ENCODE measurements around the gene CPN2.

CPN2 gene

GRCh38 chr3:194321693-194322640 lies 29.2 kb downstream of the CPN2 start (continued):
- no peak for TF ChIP-seq CREB5 (CRISPR knock-in tag; IDR thresholded peaks at IDR 0.05; ENCODE audit: low read depth)
- TF ChIP-seq ZFP30 (CRISPR knock-in tag; IDR thresholded peaks at IDR 0.05), result no peak
- TF ChIP-seq OSR1 (CRISPR knock-in tag; IDR thresholded peaks at IDR 0.05), result no peak
- TF ChIP-seq TOX (CRISPR knock-in tag; IDR thresholded peaks at IDR 0.05; ENCODE audit: borderline replicate concordance), result no peak
- no peak for TF ChIP-seq ESRRG (CRISPR knock-in tag; IDR thresholded peaks at IDR 0.05)

DNA sequence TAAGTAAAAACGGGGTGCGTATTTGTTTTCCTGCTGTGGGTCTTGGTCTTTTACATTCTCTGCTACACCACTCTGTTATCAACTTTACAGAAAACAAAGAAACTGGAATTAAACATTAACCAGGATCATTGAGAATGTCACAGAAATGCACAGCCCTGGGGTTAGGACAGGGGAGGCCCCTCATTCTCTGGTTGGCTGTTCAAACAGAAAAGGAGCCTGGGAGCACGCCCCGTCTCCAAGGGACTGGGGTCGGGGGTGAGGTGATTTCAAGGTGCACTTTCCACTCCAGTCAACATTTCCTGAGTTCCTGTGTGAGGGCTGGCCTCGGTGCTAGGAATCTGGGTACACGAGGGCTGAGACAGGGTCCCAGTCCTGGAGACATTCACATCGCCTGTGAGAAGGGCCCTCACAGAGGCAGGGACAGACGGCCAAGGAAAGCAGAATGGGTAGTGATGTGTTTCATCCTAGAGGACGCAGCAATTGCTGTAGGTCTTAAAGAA lies 30.3 kb downstream of the CPN2 start:
- ATAC-seq, result no peak

DNA sequence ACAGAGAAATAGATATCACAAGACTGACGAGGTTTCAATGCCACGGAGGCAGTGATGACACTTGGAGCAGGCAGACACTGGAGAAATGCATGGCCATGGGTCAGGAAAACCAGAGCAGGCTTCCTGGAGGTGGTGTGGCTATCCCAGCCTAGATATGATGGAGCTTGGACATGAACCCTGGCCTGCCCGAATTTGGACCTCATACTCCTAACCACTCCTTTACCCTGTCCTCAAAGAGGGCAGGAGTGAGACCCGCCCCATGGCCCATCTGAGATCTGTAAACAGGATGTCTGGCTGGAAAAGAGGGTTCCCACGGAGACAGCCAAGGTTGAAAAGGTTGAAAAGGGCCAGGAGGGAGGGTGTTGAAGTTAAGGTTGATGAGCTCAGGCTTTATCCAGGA lies 31.0 kb downstream of the CPN2 start:
- no peak for ATAC-seq

More for the DNA sequence above, 30.3 kb downstream of the CPN2 start:
- no peak for TF ChIP-seq ZFP30 (CRISPR knock-in tag; IDR thresholded peaks at IDR 0.05)
- TF ChIP-seq, protein P1, sequence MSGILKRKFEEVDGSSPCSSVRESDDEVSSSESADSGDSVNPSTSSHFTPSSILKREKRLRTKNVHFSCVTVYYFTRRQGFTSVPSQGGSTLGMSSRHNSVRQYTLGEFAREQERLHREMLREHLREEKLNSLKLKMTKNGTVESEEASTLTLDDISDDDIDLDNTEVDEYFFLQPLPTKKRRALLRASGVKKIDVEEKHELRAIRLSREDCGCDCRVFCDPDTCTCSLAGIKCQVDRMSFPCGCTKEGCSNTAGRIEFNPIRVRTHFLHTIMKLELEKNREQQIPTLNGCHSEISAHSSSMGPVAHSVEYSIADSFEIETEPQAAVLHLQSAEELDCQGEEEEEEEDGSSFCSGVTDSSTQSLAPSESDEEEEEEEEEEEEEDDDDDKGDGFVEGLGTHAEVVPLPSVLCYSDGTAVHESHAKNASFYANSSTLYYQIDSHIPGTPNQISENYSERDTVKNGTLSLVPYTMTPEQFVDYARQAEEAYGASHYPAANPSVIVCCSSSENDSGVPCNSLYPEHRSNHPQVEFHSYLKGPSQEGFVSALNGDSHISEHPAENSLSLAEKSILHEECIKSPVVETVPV (CRISPR knock-in tag; IDR thresholded peaks at IDR 0.05), result no peak
- no peak for TF ChIP-seq GLIS3 (CRISPR knock-in tag; IDR thresholded peaks at IDR 0.05)
- TF ChIP-seq TCF4 (CRISPR knock-in tag; IDR thresholded peaks at IDR 0.05; ENCODE audit: borderline replicate concordance), result no peak
- no peak for TF ChIP-seq ARNTL (CRISPR knock-in tag; IDR thresholded peaks at IDR 0.05; ENCODE audit: borderline replicate concordance, low read depth)
- TF ChIP-seq ESRRG (CRISPR knock-in tag; IDR thresholded peaks at IDR 0.05), result no peak
- TF ChIP-seq CSDC2 (CRISPR knock-in tag; IDR thresholded peaks at IDR 0.05), result no peak
- TF ChIP-seq SNAI2 (CRISPR knock-in tag; IDR thresholded peaks at IDR 0.05), result no peak
- TF ChIP-seq ZFP3 (CRISPR knock-in tag; IDR thresholded peaks at IDR 0.05), result no peak
- TF ChIP-seq, protein P2, sequence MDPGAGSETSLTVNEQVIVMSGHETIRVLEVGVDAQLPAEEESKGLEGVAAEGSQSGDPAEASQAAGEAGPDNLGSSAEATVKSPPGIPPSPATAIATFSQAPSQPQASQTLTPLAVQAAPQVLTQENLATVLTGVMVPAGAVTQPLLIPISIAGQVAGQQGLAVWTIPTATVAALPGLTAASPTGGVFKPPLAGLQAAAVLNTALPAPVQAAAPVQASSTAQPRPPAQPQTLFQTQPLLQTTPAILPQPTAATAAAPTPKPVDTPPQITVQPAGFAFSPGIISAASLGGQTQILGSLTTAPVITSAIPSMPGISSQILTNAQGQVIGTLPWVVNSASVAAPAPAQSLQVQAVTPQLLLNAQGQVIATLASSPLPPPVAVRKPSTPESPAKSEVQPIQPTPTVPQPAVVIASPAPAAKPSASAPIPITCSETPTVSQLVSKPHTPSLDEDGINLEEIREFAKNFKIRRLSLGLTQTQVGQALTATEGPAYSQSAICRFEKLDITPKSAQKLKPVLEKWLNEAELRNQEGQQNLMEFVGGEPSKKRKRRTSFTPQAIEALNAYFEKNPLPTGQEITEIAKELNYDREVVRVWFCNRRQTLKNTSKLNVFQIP (CRISPR knock-in tag; IDR thresholded peaks at IDR 0.05; ENCODE audit: borderline replicate concordance, low read depth), result no peak
- no peak for TF ChIP-seq TOX (CRISPR knock-in tag; IDR thresholded peaks at IDR 0.05; ENCODE audit: borderline replicate concordance)

More for the DNA sequence above, 31.0 kb downstream of the CPN2 start:
- no peak for TF ChIP-seq ZFP3 (CRISPR knock-in tag; IDR thresholded peaks at IDR 0.05)
- no peak for TF ChIP-seq ZNF565 (CRISPR knock-in tag; conservative IDR thresholded peaks at IDR 0.05; ENCODE audit: low read depth)
- TF ChIP-seq, protein P1 (CRISPR knock-in tag; IDR thresholded peaks at IDR 0.05), result no peak
- no peak for TF ChIP-seq ARNTL (CRISPR knock-in tag; IDR thresholded peaks at IDR 0.05; ENCODE audit: borderline replicate concordance, low read depth)
- TF ChIP-seq PPARA (CRISPR knock-in tag; IDR thresholded peaks at IDR 0.05; ENCODE audit: borderline replicate concordance), result no peak
- TF ChIP-seq ZNF8 (CRISPR knock-in tag; IDR thresholded peaks at IDR 0.05), result no peak
- TF ChIP-seq SNAI2 (CRISPR knock-in tag; IDR thresholded peaks at IDR 0.05), result no peak
- no peak for TF ChIP-seq TOX (CRISPR knock-in tag; IDR thresholded peaks at IDR 0.05; ENCODE audit: borderline replicate concordance)
- TF ChIP-seq ESRRG (CRISPR knock-in tag; IDR thresholded peaks at IDR 0.05), result no peak
- no peak for TF ChIP-seq GLIS3 (CRISPR knock-in tag; IDR thresholded peaks at IDR 0.05)
- no peak for TF ChIP-seq CREB5 (CRISPR knock-in tag; IDR thresholded peaks at IDR 0.05; ENCODE audit: low read depth)
- no peak for TF ChIP-seq RARB (CRISPR knock-in tag; IDR thresholded peaks at IDR 0.05)
- no peak for TF ChIP-seq OSR1 (CRISPR knock-in tag; IDR thresholded peaks at IDR 0.05)
- TF ChIP-seq, protein P3, sequence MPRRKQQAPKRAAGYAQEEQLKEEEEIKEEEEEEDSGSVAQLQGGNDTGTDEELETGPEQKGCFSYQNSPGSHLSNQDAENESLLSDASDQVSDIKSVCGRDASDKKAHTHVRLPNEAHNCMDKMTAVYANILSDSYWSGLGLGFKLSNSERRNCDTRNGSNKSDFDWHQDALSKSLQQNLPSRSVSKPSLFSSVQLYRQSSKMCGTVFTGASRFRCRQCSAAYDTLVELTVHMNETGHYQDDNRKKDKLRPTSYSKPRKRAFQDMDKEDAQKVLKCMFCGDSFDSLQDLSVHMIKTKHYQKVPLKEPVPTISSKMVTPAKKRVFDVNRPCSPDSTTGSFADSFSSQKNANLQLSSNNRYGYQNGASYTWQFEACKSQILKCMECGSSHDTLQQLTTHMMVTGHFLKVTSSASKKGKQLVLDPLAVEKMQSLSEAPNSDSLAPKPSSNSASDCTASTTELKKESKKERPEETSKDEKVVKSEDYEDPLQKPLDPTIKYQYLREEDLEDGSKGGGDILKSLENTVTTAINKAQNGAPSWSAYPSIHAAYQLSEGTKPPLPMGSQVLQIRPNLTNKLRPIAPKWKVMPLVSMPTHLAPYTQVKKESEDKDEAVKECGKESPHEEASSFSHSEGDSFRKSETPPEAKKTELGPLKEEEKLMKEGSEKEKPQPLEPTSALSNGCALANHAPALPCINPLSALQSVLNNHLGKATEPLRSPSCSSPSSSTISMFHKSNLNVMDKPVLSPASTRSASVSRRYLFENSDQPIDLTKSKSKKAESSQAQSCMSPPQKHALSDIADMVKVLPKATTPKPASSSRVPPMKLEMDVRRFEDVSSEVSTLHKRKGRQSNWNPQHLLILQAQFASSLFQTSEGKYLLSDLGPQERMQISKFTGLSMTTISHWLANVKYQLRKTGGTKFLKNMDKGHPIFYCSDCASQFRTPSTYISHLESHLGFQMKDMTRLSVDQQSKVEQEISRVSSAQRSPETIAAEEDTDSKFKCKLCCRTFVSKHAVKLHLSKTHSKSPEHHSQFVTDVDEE (CRISPR knock-in tag; IDR thresholded peaks at IDR 0.05), result no peak
